Stimulated activated CD4-positive, alpha-beta T cell treated with anti-CD3 and anti-CD28 coated beads, Interleukin-15, amount 100 ng/mL, for 24 hours (primary cell): ENCODE data around the gene LRRC1.

Experiments used
- DNase-seq: peaks from one replicate; pipeline ENCODE4 v3.0.0-alpha.2; 2020

Gene LRRC1

GRCh38 chr6:53851561-53851960 is 56.8 kb downstream of the LRRC1 start:
- no peak for DNase-seq

GRCh38 chr6:53852805-53853204 is 58.0 kb downstream of the LRRC1 start:
- DNase-seq: no peak

- no peak for DNase-seq
Measured at GRCh38 chr6:53854843-53855567, 60.2 kb downstream of the LRRC1 start.

GRCh38 chr6:53855940-53856339 is 61.1 kb downstream of the LRRC1 start:
- DNase-seq: no peak

- no peak for DNase-seq
Measured at GRCh38 chr6:53857318-53858094, 62.7 kb downstream of the LRRC1 start.

GRCh38 chr6:53858196-53858595 is 63.4 kb downstream of the LRRC1 start:
- DNase-seq: no peak

GRCh38 chr6:53858913-53859312 is 64.1 kb downstream of the LRRC1 start:
- no peak for DNase-seq

GRCh38 chr6:53860511-53860910 is 65.7 kb downstream of the LRRC1 start:
- DNase-seq: no peak

- no peak for DNase-seq
Measured at GRCh38 chr6:53861518-53861917, 66.7 kb downstream of the LRRC1 start.

- no peak for DNase-seq
Measured at GRCh38 chr6:53862662-53863462, 68.1 kb downstream of the LRRC1 start.

- no peak for DNase-seq
Measured at GRCh38 chr6:53864781-53865180, 70.0 kb downstream of the LRRC1 start.

GRCh38 chr6:53866226-53866625 is 71.4 kb downstream of the LRRC1 start:
- DNase-seq: no peak

GRCh38 chr6:53868626-53869025 is 73.8 kb downstream of the LRRC1 start:
- no peak for DNase-seq

- DNase-seq: no peak
Measured at GRCh38 chr6:53869964-53870363, 75.2 kb downstream of the LRRC1 start.

- no peak for DNase-seq
Measured at GRCh38 chr6:53873922-53874321, 79.1 kb downstream of the LRRC1 start.

GRCh38 chr6:53874964-53875363 is 80.2 kb downstream of the LRRC1 start:
- DNase-seq: no peak

GRCh38 chr6:53877151-53877550 is 82.3 kb downstream of the LRRC1 start:
- DNase-seq: no peak

GRCh38 chr6:53878808-53879207 is 84.0 kb downstream of the LRRC1 start:
- DNase-seq: no peak

- DNase-seq: no peak
Measured at GRCh38 chr6:53879608-53880007, 84.8 kb downstream of the LRRC1 start.

- DNase-seq: no peak
Measured at GRCh38 chr6:53887316-53887715, 92.5 kb downstream of the LRRC1 start.

- no peak for DNase-seq
Measured at GRCh38 chr6:53888931-53889330, 94.1 kb downstream of the LRRC1 start.

- DNase-seq: no peak
Measured at GRCh38 chr6:53889365-53889764, 94.6 kb downstream of the LRRC1 start.

GRCh38 chr6:53892707-53893106 is 97.9 kb downstream of the LRRC1 start:
- no peak for DNase-seq

- peak; percentile 64 for DNase-seq
Measured at GRCh38 chr6:53894091-53894490, 99.3 kb downstream of the LRRC1 start.
